Fibroblast of pulmonary artery (primary cell): ENCODE results near the gene POU2F3.

Source experiments
- DNase-seq: peaks from one replicate; pipeline ENCODE4 v3.0.0-alpha.2; 2010; ENCODE audit warnings: low read depth
- H3K4me3 ChIP-seq: replicated peaks from 2 replicates; pipeline ENCODE4 v1.5.1; 2011; ENCODE audit warnings: low read depth, mild to moderate bottlenecking, control low read depth, low read length, moderate library complexity
- CTCF ChIP-seq: IDR thresholded peaks from 2 replicates; pipeline ENCODE4 v1.5.1; 2011; ENCODE audit warnings: mild to moderate bottlenecking, control low read depth, low read length, inconsistent platforms; ENCODE audit errors: missing control alignments

Gene POU2F3

GRCh38 chr11:120338107-120338933 lies 98.4 kb downstream of the POU2F3 start:
- peak; percentile 40 for DNase-seq
- no peak for TF ChIP-seq CTCF
- peak overlapping the region; percentile 96 for H3K4me3 ChIP-seq

- peak; percentile 45 for DNase-seq
- H3K4me3 ChIP-seq: peak overlapping the region; percentile 96
- no peak for TF ChIP-seq CTCF
These were observed 99.5 kb downstream of the POU2F3 start for GRCh38 chr11:120339394-120339890.

- no peak for DNase-seq
- TF ChIP-seq CTCF: no peak
- peak overlapping the region; percentile 96 for H3K4me3 ChIP-seq
These were observed 100.6 kb downstream of the POU2F3 start for GRCh38 chr11:120340529-120340928.

GRCh38 chr11:120342226-120342625 lies 102.3 kb downstream of the POU2F3 start:
- no peak for DNase-seq
- H3K4me3 ChIP-seq: no peak overlapping the region
- TF ChIP-seq CTCF: no peak

- DNase-seq: no peak
- no peak overlapping the region for H3K4me3 ChIP-seq
- TF ChIP-seq CTCF: no peak
These were observed 102.7 kb downstream of the POU2F3 start for GRCh38 chr11:120342678-120343077.

GRCh38 chr11:120343429-120343828 lies 103.5 kb downstream of the POU2F3 start:
- no peak for TF ChIP-seq CTCF
- DNase-seq: no peak
- H3K4me3 ChIP-seq: no peak overlapping the region
